Rectal smooth muscle tissue (tissue), 1 donor: Measurements from ENCODE around the gene NAP1L4.

Source experiments
- H3K27ac ChIP-seq: one replicate; pipeline ENCODE4 v1.7.0; 2013; ENCODE audit warnings: low read depth, low read length, inconsistent platforms
- H3K27me3 ChIP-seq: one replicate; pipeline ENCODE4 v1.7.0; 2013; ENCODE audit warnings: low read length; ENCODE audit not compliant: control insufficient read depth, insufficient read depth
- H3K36me3 ChIP-seq: one replicate; pipeline ENCODE4 v1.7.0; 2013; ENCODE audit warnings: low read length; ENCODE audit not compliant: control insufficient read depth, insufficient read depth
- H3K4me1 ChIP-seq: one replicate; pipeline ENCODE4 v1.7.0; 2013; ENCODE audit warnings: low read length; ENCODE audit not compliant: control insufficient read depth, insufficient read depth
- H3K4me3 ChIP-seq: one replicate; pipeline ENCODE4 v1.7.0; 2013; ENCODE audit warnings: low read length
- H3K9ac ChIP-seq: one replicate; pipeline ENCODE4 v1.7.0; 2013; ENCODE audit warnings: low read length

Gene NAP1L4

DNA sequence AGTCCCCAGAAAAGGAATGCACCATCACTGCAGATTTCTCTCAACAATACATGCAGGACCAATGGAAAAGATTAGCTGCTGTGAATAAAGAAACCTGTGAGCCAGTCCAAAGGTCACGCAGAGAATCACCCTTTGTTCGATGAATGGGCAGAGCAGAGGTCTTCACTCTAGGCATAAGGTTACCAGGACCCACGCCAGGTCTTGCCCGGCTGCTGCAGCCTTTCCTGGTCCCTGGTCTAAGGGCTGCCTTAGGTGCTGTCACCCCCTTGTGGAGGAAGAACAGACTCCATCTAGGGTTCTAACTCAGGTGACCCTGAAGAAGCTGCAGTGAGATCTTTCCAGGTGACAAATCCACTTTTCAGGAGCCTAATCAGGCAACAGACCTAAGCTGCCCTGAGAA, 29.0 kb upstream of the NAP1L4 start:
- Histone ChIP-seq H3K36me3 (peaks cover 25% of the 10 kb centered on the region), H3K27ac (no peak overlapping the region), H3K9ac (no peak overlapping the region), H3K27me3 (no peaks in the 10 kb centered on the region), H3K4me3 (no peak overlapping the region), H3K4me1 (no peaks in the 10 kb centered on the region)

DNA sequence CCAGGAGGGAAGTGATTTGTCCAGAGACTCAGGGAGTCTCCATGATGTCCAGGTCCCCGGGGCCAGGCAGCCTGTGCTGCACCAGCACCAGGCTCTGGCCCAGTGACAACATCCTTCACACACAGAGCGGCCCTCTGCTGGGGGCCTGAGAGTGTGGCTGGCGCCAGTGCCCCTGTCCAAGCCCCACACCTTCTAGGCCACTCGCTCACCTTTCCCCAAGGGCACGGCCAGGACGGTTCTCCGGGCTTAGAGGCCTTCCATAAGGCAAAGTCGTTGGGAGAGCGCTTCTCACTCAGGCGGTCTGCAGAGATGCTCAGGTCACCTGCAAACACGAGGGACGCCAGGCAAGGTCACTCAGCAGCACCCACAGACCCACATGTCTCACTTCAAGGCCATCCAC, 27.9 kb upstream of the NAP1L4 start:
- H3K27me3 ChIP-seq = no peaks in the 10 kb centered on the region
- H3K27ac ChIP-seq = no peak overlapping the region
- H3K9ac ChIP-seq = no peak overlapping the region
- peaks cover 35% of the 10 kb centered on the region for H3K36me3 ChIP-seq
- H3K4me3 ChIP-seq = no peak overlapping the region
- no peaks in the 10 kb centered on the region for H3K4me1 ChIP-seq

GRCh38 chr11:3018596-3018995, 26.5 kb upstream of the NAP1L4 start:
- Histone ChIP-seq H3K4me1 (no peaks in the 10 kb centered on the region), H3K27me3 (no peaks in the 10 kb centered on the region), H3K36me3 (peaks cover 43% of the 10 kb centered on the region), H3K4me3 (no peak overlapping the region), H3K27ac (no peak overlapping the region), H3K9ac (no peak overlapping the region)

- no peaks in the 10 kb centered on the region for H3K27me3 ChIP-seq
- no peaks in the 10 kb centered on the region for H3K4me1 ChIP-seq
- H3K36me3 ChIP-seq = peaks cover 48% of the 10 kb centered on the region
- no peak overlapping the region for H3K27ac ChIP-seq
- H3K9ac ChIP-seq = no peak overlapping the region
- no peak overlapping the region for H3K4me3 ChIP-seq
Measured at GRCh38 chr11:3016861-3017260, 24.7 kb upstream of the NAP1L4 start.

DNA sequence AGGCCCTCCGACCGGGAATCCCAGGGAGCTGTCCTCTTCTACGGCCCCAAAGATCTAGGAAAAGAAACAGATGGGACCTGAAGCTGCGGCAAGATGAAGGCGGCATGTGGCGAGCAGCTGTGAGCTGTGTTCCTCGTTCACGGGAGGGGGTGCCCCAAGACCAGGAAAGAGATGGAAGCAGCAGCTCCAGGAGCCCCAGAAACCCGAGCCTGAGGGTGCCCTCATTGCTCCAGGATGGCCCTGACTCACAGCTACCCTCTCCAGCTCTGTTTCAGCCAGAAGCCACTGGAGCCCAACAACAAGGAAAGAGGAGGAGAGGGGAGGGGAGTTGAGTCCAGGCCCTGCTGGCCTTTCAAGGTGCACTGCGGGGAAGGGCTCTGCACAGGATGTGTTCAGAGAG, 23.7 kb upstream of the NAP1L4 start:
- peaks cover 56% of the 10 kb centered on the region for H3K36me3 ChIP-seq
- H3K9ac ChIP-seq = no peak overlapping the region
- no peak overlapping the region for H3K27ac ChIP-seq
- H3K27me3 ChIP-seq = no peaks in the 10 kb centered on the region
- H3K4me3 ChIP-seq = no peak overlapping the region
- H3K4me1 ChIP-seq = no peaks in the 10 kb centered on the region

DNA sequence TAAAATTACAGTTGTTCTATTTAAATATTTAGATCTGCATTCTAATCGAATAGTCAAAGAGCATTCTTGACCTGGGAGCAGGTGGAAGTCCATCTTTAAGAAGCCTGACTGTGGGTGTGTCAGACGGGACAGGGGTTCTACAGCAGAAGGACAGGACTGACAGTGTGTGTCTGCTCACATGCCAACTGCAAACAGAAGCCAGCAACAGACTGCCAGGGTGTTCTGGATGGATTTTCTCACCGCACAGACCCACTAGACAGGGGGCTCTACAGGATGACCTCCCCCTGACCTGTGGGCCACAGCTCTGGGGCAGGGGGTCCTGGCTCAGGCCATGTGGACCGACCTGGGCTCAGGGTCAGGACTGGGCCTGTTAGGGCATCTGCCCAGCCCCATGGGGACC, 22.8 kb upstream of the NAP1L4 start:
- Histone ChIP-seq H3K4me1 (no peaks in the 10 kb centered on the region), H3K27me3 (no peaks in the 10 kb centered on the region), H3K36me3 (peaks cover 58% of the 10 kb centered on the region), H3K4me3 (no peak overlapping the region), H3K9ac (no peak overlapping the region), H3K27ac (no peak overlapping the region)

- H3K36me3 ChIP-seq = peaks cover 60% of the 10 kb centered on the region
- H3K27ac ChIP-seq = no peak overlapping the region
- H3K27me3 ChIP-seq = no peaks in the 10 kb centered on the region
- no peak overlapping the region for H3K9ac ChIP-seq
- H3K4me3 ChIP-seq = no peak overlapping the region
- H3K4me1 ChIP-seq = no peaks in the 10 kb centered on the region
Measured at GRCh38 chr11:3014057-3014938, 22.2 kb upstream of the NAP1L4 start.

DNA sequence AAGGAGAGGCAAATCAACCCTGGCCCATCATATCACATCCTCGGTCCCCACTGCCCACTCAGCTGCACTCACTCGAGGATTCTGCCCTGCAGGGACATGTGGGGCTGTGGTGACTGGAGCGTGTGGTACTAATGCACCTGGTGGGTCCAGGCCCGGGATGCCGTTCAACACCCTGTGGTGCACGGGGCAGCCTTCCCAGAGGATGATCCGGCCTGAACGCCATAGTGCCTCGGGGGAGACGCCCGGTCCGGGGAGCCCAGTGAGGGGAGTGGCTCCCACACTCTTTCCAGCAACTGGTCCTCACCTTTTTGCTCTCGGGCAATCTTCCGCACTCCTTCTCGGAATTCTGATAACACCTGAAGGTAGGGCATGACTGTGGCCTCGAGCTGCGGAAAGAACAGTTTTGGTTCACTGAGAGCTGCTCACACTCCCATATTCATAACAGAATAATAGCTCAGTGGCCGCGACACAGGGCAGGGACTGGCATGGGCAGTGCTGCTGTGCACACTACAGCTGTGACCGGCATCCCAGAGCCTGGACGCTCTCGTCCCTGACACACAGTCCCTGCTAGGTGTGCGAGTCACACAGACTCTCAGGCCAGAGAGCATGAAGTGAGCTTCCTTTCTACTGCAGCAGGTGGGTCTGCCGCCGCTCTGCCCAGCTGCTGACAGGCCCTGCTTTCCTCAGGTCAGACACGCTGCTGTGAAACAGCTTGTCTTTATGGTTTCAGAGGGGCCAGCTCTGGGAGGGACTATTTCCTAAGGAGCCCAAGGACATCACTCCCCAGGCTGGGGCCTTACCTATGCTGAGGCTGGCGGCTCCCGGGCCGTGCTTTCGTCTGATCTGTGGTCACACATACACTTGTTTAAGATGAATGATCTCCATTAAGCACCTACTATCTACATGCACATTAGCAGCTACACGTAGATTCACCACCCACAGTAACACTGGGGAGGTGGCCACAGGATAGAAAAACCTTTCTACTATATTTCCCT, 20.1 kb upstream of the NAP1L4 start:
- H3K9ac ChIP-seq = no peak overlapping the region
- peaks cover 49% of the 10 kb centered on the region for H3K36me3 ChIP-seq
- no peaks in the 10 kb centered on the region for H3K4me1 ChIP-seq
- H3K4me3 ChIP-seq = no peak overlapping the region
- no peaks in the 10 kb centered on the region for H3K27me3 ChIP-seq
- no peak overlapping the region for H3K27ac ChIP-seq

DNA sequence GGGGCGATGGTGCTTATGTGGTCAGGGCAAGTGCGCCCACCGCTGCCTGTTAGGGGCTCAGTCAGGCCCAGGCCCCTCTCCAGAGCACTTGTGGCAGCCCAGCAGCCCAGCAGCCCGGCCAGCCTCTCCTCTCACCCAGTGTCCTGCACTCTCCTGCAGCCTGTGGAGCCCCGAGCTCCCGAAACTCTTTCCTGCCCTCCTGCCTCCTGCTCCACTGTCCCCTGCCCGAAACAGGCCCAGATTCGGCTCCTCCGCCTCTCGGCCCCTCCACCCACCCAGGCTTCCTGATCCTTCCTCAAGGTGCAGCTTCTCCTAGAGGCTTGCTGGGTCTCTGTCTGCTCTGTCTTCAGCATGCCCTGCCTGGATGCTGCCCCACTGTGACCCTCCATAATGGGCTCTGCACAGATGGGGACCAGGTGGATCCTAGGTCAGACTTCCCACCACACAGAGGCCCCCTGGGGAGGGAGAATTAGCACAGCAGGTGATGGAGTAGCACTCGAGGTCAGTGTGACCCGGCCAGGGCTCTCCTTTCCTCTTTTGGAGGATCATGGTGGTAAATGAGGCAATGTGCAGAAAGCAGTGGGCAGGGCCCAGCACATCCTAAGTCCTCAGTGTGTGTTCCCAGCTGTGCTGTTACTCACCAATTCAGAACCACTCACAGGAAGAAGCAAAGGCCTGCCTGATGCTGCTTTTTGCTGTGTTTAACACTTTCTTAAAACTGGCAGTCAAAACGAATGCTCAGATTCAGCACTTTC, 18.6 kb upstream of the NAP1L4 start:
- Histone ChIP-seq H3K27me3 (no peaks in the 10 kb centered on the region), H3K36me3 (peaks cover 37% of the 10 kb centered on the region)

GRCh38 chr11:3010004-3010403, 17.9 kb upstream of the NAP1L4 start:
- H3K27ac ChIP-seq = no peak overlapping the region
- H3K4me3 ChIP-seq = no peak overlapping the region
- H3K36me3 ChIP-seq = peaks cover 30% of the 10 kb centered on the region
- no peak overlapping the region for H3K9ac ChIP-seq
- H3K27me3 ChIP-seq = no peaks in the 10 kb centered on the region
- no peaks in the 10 kb centered on the region for H3K4me1 ChIP-seq

More for the DNA sequence above, 18.6 kb upstream of the NAP1L4 start:
- Histone ChIP-seq H3K4me1 (no peaks in the 10 kb centered on the region), H3K27ac (no peak overlapping the region), H3K9ac (no peak overlapping the region), H3K4me3 (no peak overlapping the region)

DNA sequence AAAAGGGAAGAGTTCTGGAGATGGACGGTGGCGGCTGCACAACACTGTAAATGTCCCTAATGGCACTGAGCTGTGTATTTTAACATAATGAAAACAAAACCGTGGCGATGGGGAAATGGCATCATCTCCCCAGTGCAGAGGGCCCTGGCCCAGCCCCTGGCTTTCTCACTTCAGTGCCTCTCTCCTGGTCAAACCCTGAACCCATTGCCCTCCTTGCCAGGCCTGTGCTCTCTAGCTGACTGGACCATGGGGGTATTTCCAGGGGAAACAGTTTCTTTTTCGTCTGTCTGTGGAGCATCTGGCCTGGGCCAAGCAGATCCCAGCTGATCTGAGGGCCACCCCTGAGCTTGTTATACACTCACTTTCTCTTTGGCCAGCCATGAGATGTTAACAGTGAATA, 17.4 kb upstream of the NAP1L4 start:
- no peak overlapping the region for H3K9ac ChIP-seq
- H3K4me3 ChIP-seq = no peak overlapping the region
- no peaks in the 10 kb centered on the region for H3K27me3 ChIP-seq
- no peaks in the 10 kb centered on the region for H3K4me1 ChIP-seq
- H3K27ac ChIP-seq = no peak overlapping the region
- H3K36me3 ChIP-seq = peaks cover 29% of the 10 kb centered on the region
